ENCODE measurements around the gene MYEOV. TPM values are rescaled to one million over a fixed set of nuclear protein-coding genes. Genes with fewer than 3 reads are reported as not detected.

The MYEOV gene
- polyA plus RNA-seq, 2 donors, result 18.3 to 32.2 TPM

- Histone ChIP-seq H3K27me3 (ENCODE audit: control insufficient read depth in 1 of 2, insufficient read depth in 2 of 2, low read length in 2 of 2) (no peaks in the 10 kb centered on the region), H3K36me3 (ENCODE audit: control insufficient read depth in 2 of 2, insufficient read depth in 2 of 2, low read length in 1 of 2) (no peaks in the 10 kb centered on the region), H3K4me3 (ENCODE audit: low read depth in 1 of 2, low read length in 2 of 2) (no peak overlapping the region), H3K4me1 (ENCODE audit: control insufficient read depth in 2 of 2, insufficient read depth in 2 of 2, low read length in 1 of 2) (peaks cover 0 to 25% of the 10 kb centered on the region in 2 donors), H3K9me3 (ENCODE audit: control insufficient read depth in 2 of 2, insufficient read depth in 1 of 2, low read depth in 1 of 2, low read length in 1 of 2) (no peaks in the 10 kb centered on the region), H3K27ac (ENCODE audit: low read depth in 2 of 2, low read length in 1 of 2) (no peak overlapping the region)
- WGBS, 2 donors, result 78 to 84% methylated on average over 10 of the region's 10 CpGs
These were observed 10.5 kb upstream of the MYEOV start for GRCh38 chr11:69283446-69283845.

GRCh38 chr11:69284081-69284511 lies 9.9 kb upstream of the MYEOV start:
- Histone ChIP-seq H3K4me3 (ENCODE audit: low read depth in 1 of 2, low read length in 2 of 2) (no peak overlapping the region), H3K36me3 (ENCODE audit: control insufficient read depth in 2 of 2, insufficient read depth in 2 of 2, low read length in 1 of 2) (no peaks in the 10 kb centered on the region), H3K4me1 (ENCODE audit: control insufficient read depth in 2 of 2, insufficient read depth in 2 of 2, low read length in 1 of 2) (peaks cover 0 to 25% of the 10 kb centered on the region in 2 donors), H3K27me3 (ENCODE audit: control insufficient read depth in 1 of 2, insufficient read depth in 2 of 2, low read length in 2 of 2) (no peaks in the 10 kb centered on the region), H3K27ac (ENCODE audit: low read depth in 2 of 2, low read length in 1 of 2) (no peak overlapping the region), H3K9me3 (ENCODE audit: control insufficient read depth in 2 of 2, insufficient read depth in 1 of 2, low read depth in 1 of 2, low read length in 1 of 2) (no peaks in the 10 kb centered on the region)
- WGBS, 2 donors, result 89 to 90% methylated on average over 9 of the region's 9 CpGs

- Histone ChIP-seq H3K27ac (ENCODE audit: low read depth in 2 of 2, low read length in 1 of 2) (no peak overlapping the region), H3K9me3 (ENCODE audit: control insufficient read depth in 2 of 2, insufficient read depth in 1 of 2, low read depth in 1 of 2, low read length in 1 of 2) (no peaks in the 10 kb centered on the region), H3K27me3 (ENCODE audit: control insufficient read depth in 1 of 2, insufficient read depth in 2 of 2, low read length in 2 of 2) (no peaks in the 10 kb centered on the region), H3K4me1 (ENCODE audit: control insufficient read depth in 2 of 2, insufficient read depth in 2 of 2, low read length in 1 of 2) (peaks cover 0 to 18% of the 10 kb centered on the region in 2 donors), H3K36me3 (ENCODE audit: control insufficient read depth in 2 of 2, insufficient read depth in 2 of 2, low read length in 1 of 2) (no peaks in the 10 kb centered on the region), H3K4me3 (ENCODE audit: low read depth in 1 of 2, low read length in 2 of 2) (no peak overlapping the region)
- 88 to 94% methylated on average over 11 of the region's 11 CpGs for WGBS, 2 donors
These were observed 8.9 kb upstream of the MYEOV start for GRCh38 chr11:69285091-69285490.

GRCh38 chr11:69285766-69286165 lies 8.2 kb upstream of the MYEOV start:
- Histone ChIP-seq H3K27me3 (ENCODE audit: control insufficient read depth in 1 of 2, insufficient read depth in 2 of 2, low read length in 2 of 2) (no peaks in the 10 kb centered on the region), H3K9me3 (ENCODE audit: control insufficient read depth in 2 of 2, insufficient read depth in 1 of 2, low read depth in 1 of 2, low read length in 1 of 2) (no peaks in the 10 kb centered on the region), H3K4me1 (ENCODE audit: control insufficient read depth in 2 of 2, insufficient read depth in 2 of 2, low read length in 1 of 2) (peaks cover 0 to 16% of the 10 kb centered on the region in 2 donors), H3K27ac (ENCODE audit: low read depth in 2 of 2, low read length in 1 of 2) (no peak overlapping the region), H3K36me3 (ENCODE audit: control insufficient read depth in 2 of 2, insufficient read depth in 2 of 2, low read length in 1 of 2) (no peaks in the 10 kb centered on the region), H3K4me3 (ENCODE audit: low read depth in 1 of 2, low read length in 2 of 2) (no peak overlapping the region)
- WGBS, 2 donors, result 92% methylated on average over 11 of the region's 11 CpGs

GRCh38 chr11:69286374-69287371 lies 7.3 kb upstream of the MYEOV start:
- H3K27ac ChIP-seq (ENCODE audit: low read depth in 2 of 2, low read length in 1 of 2), result no peak overlapping the region
- H3K4me3 ChIP-seq (ENCODE audit: low read depth in 1 of 2, low read length in 2 of 2), result no peak overlapping the region
- peaks cover 0 to 11% of the 10 kb centered on the region in 2 donors for H3K4me1 ChIP-seq (ENCODE audit: control insufficient read depth in 2 of 2, insufficient read depth in 2 of 2, low read length in 1 of 2)
- H3K27me3 ChIP-seq (ENCODE audit: control insufficient read depth in 1 of 2, insufficient read depth in 2 of 2, low read length in 2 of 2), result no peaks in the 10 kb centered on the region
- no peaks in the 10 kb centered on the region for H3K9me3 ChIP-seq (ENCODE audit: control insufficient read depth in 2 of 2, insufficient read depth in 1 of 2, low read depth in 1 of 2, low read length in 1 of 2)
- H3K36me3 ChIP-seq (ENCODE audit: control insufficient read depth in 2 of 2, insufficient read depth in 2 of 2, low read length in 1 of 2), result no peaks in the 10 kb centered on the region
- WGBS, 2 donors, result 80 to 86% methylated on average over 38 of the region's 38 CpGs

- Histone ChIP-seq H3K27ac (ENCODE audit: low read depth in 2 of 2, low read length in 1 of 2) (peak overlapping the region; percentile 24 to 38), H3K4me1 (ENCODE audit: control insufficient read depth in 2 of 2, insufficient read depth in 2 of 2, low read length in 1 of 2) (peaks cover 0 to 13% of the 10 kb centered on the region in 2 donors), H3K27me3 (ENCODE audit: control insufficient read depth in 1 of 2, insufficient read depth in 2 of 2, low read length in 2 of 2) (no peaks in the 10 kb centered on the region), H3K36me3 (ENCODE audit: control insufficient read depth in 2 of 2, insufficient read depth in 2 of 2, low read length in 1 of 2) (no peaks in the 10 kb centered on the region), H3K9me3 (ENCODE audit: control insufficient read depth in 2 of 2, insufficient read depth in 1 of 2, low read depth in 1 of 2, low read length in 1 of 2) (no peaks in the 10 kb centered on the region), H3K4me3 (ENCODE audit: low read depth in 1 of 2, low read length in 2 of 2) (no peak overlapping the region)
- 67 to 79% methylated on average over 20 of the region's 20 CpGs for WGBS, 2 donors
These were observed 5.7 kb upstream of the MYEOV start for GRCh38 chr11:69287968-69288882.

GRCh38 chr11:69288883-69289242 lies 5.1 kb upstream of the MYEOV start:
- Histone ChIP-seq H3K36me3 (ENCODE audit: control insufficient read depth in 2 of 2, insufficient read depth in 2 of 2, low read length in 1 of 2) (no peaks in the 10 kb centered on the region), H3K27ac (ENCODE audit: low read depth in 2 of 2, low read length in 1 of 2) (peak overlapping the region in 1 of 2 donors; percentile 38), H3K27me3 (ENCODE audit: control insufficient read depth in 1 of 2, insufficient read depth in 2 of 2, low read length in 2 of 2) (no peaks in the 10 kb centered on the region), H3K4me3 (ENCODE audit: low read depth in 1 of 2, low read length in 2 of 2) (no peak overlapping the region), H3K4me1 (ENCODE audit: control insufficient read depth in 2 of 2, insufficient read depth in 2 of 2, low read length in 1 of 2) (peaks cover 0 to 12% of the 10 kb centered on the region in 2 donors), H3K9me3 (ENCODE audit: control insufficient read depth in 2 of 2, insufficient read depth in 1 of 2, low read depth in 1 of 2, low read length in 1 of 2) (no peaks in the 10 kb centered on the region)
- 46 to 65% methylated on average over 2 of the region's 2 CpGs for WGBS, 2 donors

GRCh38 chr11:69290806-69291205 lies 3.1 kb upstream of the MYEOV start:
- no peak overlapping the region for H3K27ac ChIP-seq (ENCODE audit: low read depth in 2 of 2, low read length in 1 of 2)
- H3K9me3 ChIP-seq (ENCODE audit: control insufficient read depth in 2 of 2, insufficient read depth in 1 of 2, low read depth in 1 of 2, low read length in 1 of 2), result no peaks in the 10 kb centered on the region
- peaks cover 0 to 16% of the 10 kb centered on the region in 2 donors for H3K4me1 ChIP-seq (ENCODE audit: control insufficient read depth in 2 of 2, insufficient read depth in 2 of 2, low read length in 1 of 2)
- 84 to 88% methylated on average over 3 of the region's 3 CpGs for WGBS, 2 donors
- no peak overlapping the region for H3K4me3 ChIP-seq (ENCODE audit: low read depth in 1 of 2, low read length in 2 of 2)
- H3K27me3 ChIP-seq (ENCODE audit: control insufficient read depth in 1 of 2, insufficient read depth in 2 of 2, low read length in 2 of 2), result no peaks in the 10 kb centered on the region
- no peaks in the 10 kb centered on the region for H3K36me3 ChIP-seq (ENCODE audit: control insufficient read depth in 2 of 2, insufficient read depth in 2 of 2, low read length in 1 of 2)

- H3K27ac ChIP-seq (ENCODE audit: low read depth in 2 of 2, low read length in 1 of 2), result no peak overlapping the region
- WGBS, 2 donors, result 85 to 88% methylated on average over 4 of the region's 4 CpGs
- H3K9me3 ChIP-seq (ENCODE audit: control insufficient read depth in 2 of 2, insufficient read depth in 1 of 2, low read depth in 1 of 2, low read length in 1 of 2), result no peaks in the 10 kb centered on the region
- no peaks in the 10 kb centered on the region for H3K27me3 ChIP-seq (ENCODE audit: control insufficient read depth in 1 of 2, insufficient read depth in 2 of 2, low read length in 2 of 2)
- no peaks in the 10 kb centered on the region for H3K36me3 ChIP-seq (ENCODE audit: control insufficient read depth in 2 of 2, insufficient read depth in 2 of 2, low read length in 1 of 2)
- no peak overlapping the region for H3K4me3 ChIP-seq (ENCODE audit: low read depth in 1 of 2, low read length in 2 of 2)
- H3K4me1 ChIP-seq (ENCODE audit: control insufficient read depth in 2 of 2, insufficient read depth in 2 of 2, low read length in 1 of 2), result peaks cover 0 to 20% of the 10 kb centered on the region in 2 donors
These were observed 2.4 kb upstream of the MYEOV start for GRCh38 chr11:69291459-69292110.

Data from esophagus (tissue), 2 donors.